Measurements from ENCODE around the gene SHH.

Gene SHH

DNA sequence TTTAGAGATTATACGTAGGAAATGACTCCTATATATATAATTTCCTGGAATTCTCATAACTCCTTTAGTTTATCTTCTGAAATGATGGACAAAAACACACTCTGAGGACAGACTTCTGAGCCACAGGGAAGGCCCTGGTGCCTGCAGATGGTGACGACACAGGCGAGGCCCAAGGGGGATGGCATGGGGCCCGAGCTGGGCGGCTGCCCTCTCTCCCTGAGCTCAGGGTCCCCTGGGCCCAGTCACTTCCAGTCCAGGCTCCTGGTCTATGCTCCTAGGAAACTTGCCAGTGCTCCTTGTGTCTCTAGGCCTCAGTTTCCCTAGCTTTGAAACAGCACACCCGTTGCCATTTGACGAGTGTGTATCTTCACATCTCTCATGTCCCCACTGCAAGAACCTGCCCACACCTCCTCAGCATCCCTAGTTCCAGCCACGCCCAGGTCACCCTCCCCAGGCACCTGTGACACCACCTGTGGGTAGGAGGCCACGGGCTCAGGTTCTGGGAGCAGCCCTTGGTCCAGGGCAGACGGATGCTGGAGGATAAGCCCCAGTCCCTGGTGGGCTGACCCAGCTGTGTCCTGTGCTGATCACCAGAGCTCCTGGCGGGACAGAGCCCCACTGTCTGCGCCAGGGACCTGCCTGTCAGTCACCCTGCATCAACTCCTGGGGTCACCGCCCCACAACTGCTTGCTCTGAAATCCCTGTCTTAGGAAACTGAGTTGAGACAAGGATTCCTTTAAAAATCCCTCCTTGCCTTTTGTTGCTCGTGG lies 23.4 kb upstream of the SHH start:
- TF ChIP-seq POLR2A (IDR thresholded peaks at IDR 0.05; ENCODE audit: low read depth, low read length) = no peak
- FAIRE-seq = no peak
- DNase-seq (ENCODE audit: insufficient read length, low spot score) = no peak

DNA sequence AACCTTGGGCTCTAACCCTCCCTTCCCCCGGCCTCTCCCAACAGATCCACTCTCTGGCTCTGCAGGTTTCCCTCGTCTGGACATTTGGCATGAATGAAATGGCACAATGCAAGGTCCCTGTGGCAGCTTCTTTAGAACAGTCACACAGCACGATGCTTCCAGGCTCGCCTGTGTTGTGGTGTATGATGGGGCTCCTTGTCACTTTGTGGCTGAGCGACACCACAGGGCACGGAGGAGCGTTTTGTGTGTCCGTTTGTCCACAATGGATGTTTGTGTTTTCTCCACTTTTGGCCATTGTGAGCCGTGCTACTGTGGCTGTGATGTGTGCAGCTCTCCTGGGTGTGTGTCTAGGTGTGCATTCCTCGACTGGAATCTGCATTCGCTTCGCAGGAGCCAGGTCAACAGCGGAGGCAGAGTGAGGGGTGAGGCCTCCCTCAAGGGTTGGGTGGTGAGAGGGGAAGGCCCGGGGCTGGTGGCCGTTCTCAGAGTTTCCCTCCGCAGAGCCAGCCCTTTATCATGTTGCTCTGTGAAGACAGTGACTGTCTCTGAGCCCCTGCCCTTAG lies 22.3 kb upstream of the SHH start:
- DNase-seq (ENCODE audit: insufficient read length, low spot score) = no peak
- no peak for TF ChIP-seq POLR2A (IDR thresholded peaks at IDR 0.05; ENCODE audit: low read depth, low read length)
- FAIRE-seq = no peak

DNA sequence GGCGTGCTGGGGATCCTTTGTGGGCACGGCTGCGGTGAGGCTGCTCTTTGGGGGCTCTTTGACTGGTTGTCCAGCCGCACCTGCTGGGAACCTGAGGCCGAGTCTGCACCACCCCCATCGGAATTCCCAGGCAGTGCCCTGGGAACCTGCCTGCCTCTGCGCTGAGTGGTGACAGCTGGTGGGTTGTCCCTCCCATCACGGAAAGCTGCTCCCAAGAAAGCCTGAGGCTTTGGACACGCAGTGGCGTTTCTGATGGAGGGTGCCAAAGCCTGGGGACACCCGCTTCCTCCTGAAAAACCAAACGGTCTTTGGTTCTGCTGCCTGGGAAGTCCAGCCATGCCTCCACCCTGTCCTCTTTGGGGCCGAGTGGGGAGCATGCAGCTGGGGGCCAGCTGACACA lies 21.4 kb upstream of the SHH start:
- no peak for TF ChIP-seq POLR2A (IDR thresholded peaks at IDR 0.05; ENCODE audit: low read depth, low read length)
- no peak for DNase-seq (ENCODE audit: insufficient read length, low spot score)
- FAIRE-seq = no peak

DNA sequence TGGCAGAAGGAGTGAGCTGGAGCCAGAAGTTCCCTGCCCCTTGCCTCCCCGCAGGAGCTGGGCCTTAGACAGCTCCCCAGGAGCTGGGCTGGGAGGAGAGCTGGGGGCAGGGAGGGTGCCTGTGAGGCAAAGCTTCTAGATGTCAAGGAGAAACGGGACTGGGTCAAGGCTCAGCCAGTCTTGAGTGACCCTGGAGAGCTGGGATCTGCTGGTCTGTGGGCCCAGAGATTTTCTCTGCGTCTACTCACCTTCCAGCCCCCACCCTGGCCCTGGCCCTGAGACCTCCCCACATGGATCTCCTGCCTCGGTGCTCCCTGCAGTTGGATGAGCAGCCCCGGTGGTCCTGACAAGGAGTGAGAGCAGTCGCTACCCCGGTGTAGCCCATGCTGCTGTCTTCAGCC lies 20.3 kb upstream of the SHH start:
- FAIRE-seq (no peak), DNase-seq (ENCODE audit: insufficient read length, low spot score) (no peak)
- TF ChIP-seq POLR2A (IDR thresholded peaks at IDR 0.05; ENCODE audit: low read depth, low read length) = no peak

DNA sequence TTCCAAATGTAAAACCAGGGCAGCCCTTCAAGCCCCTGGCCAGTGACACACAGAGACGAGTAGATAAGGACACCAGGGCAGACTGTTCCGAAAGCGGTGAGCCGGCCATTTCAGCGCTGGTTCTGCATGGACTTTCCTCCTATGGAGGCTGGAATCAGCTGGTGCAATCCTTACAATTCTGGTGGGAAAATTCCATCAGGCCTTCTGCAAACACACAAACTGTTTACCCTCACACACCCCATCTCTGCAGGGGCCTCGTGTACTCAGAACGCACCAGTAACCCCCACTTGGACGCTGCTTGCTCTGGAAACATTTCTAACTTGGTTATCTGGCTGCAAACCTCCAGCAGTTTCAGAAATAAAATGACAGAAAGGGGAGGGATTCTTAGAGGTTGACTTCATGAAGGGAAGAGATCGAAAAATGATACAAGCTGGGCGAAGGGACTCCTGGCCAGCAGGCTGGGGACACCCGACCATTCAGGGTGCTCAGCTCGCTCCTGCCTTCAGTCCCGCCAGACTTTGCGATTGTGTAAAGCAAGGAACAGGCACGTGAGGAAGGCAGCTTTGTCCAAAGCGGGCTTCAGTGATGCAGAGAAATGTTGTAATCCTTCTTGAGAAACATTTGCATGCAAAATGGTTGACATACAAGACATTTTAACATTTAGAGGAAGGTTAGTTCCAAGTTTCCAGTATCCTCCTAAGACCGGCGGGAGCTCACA lies 19.7 kb upstream of the SHH start:
- no peak for TF ChIP-seq POLR2A (IDR thresholded peaks at IDR 0.05; ENCODE audit: low read depth, low read length)
- no peak for DNase-seq (ENCODE audit: insufficient read length, low spot score)
- no peak for FAIRE-seq

DNA sequence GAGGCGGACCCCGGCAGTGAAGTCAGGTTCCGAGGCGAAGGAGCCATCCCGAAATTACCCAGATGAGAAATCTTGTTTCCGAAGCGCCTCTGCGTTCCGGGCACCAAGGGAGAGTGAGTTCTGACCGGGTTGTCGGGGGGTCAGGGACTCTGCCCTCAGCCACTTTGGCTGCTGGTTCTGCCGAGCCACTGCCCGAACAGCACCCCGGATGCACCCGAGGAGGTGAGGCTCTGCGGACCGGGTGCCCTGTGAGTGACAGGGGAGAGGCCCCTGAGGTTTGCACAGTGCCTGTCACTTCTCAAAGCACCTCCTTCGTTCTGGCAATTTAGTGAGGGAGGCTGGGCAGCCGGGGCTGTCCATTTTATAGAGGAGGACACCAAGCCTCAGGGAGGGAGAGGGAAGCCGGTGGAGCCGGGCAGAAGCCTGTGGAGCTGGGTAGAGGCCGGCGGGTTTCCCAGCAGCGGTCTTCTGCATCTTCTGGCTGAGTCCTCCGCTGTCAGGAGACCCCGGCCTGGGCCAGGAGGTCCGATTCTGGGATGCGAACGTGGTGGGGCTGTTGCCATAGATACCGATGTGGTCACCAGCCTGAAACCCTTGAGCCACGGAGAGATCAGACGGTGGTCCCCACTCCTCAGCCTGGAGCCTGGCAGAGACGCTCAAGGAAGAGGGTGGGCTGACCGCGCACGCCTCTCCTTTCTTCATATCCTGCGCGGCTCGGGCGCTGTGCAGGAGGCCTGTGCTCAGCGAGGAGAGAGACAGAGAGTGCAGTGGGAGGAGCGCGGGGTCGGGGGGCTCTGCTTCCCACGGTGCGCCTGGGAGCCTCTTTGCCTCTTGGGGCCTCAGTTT lies 18.9 kb upstream of the SHH start:
- no peak for TF ChIP-seq POLR2A (IDR thresholded peaks at IDR 0.05; ENCODE audit: low read depth, low read length)
- FAIRE-seq = no peak

DNA sequence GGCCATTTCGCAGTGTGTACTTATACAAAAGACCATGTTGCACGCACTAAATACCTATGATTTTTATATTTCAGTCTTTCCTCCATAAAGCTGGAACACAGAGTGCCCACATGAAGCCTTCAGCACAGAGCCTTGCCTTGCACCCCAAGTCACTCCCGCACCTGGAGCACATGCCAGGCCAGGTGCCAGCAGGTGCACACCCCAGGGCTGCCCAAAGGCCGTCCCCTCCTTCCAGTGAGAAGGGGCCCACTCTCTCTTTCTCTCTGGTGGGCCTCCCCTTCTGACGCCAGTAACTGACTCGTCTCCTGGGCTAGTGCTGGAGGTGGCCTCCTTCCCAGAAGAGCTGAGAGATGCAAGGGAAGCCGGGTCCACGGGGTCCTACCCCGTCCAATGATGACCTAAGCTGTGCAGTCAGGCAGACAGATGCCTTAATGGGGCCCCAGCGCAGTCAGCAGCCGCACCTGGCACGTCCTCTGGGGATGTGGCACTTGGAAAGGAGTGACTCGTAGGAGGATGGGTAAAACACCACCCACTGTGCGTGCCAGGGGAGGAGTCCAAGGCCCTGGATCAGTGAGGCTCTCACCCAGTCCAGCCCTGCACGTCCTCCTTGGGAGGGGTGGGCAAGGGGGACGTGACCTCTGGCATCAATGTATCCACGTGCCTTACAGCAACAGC lies 17.7 kb upstream of the SHH start:
- no peak for TF ChIP-seq POLR2A (IDR thresholded peaks at IDR 0.05; ENCODE audit: low read depth, low read length)
- DNase-seq (ENCODE audit: insufficient read length, low spot score) (no peak), FAIRE-seq (no peak)

More for the DNA sequence above, 18.9 kb upstream of the SHH start:
- DNase-seq (ENCODE audit: insufficient read length, low spot score) = no peak

DNA sequence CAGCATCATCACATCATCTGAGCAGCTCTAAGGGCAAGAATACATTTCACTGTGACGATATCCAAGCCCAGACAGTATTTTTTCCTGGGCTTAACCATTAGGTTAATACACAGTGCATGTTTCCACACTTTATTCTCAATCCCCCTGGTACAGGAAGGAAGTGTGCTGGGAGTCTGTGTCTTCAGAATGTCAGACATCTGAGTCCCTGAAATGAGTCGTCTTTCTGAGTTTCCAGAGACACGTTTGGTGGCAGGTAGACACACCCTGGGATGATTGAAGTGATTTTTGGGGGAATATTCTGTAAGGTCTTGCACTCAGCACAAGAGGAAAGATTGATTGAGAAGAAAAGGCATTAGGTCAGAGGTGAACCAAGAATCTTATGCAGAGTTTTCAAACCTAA lies 13.1 kb upstream of the SHH start:
- TF ChIP-seq POLR2A (IDR thresholded peaks at IDR 0.05; ENCODE audit: low read depth, low read length) = no peak
- DNase-seq (ENCODE audit: insufficient read length, low spot score) (no peak), FAIRE-seq (no peak)

DNA sequence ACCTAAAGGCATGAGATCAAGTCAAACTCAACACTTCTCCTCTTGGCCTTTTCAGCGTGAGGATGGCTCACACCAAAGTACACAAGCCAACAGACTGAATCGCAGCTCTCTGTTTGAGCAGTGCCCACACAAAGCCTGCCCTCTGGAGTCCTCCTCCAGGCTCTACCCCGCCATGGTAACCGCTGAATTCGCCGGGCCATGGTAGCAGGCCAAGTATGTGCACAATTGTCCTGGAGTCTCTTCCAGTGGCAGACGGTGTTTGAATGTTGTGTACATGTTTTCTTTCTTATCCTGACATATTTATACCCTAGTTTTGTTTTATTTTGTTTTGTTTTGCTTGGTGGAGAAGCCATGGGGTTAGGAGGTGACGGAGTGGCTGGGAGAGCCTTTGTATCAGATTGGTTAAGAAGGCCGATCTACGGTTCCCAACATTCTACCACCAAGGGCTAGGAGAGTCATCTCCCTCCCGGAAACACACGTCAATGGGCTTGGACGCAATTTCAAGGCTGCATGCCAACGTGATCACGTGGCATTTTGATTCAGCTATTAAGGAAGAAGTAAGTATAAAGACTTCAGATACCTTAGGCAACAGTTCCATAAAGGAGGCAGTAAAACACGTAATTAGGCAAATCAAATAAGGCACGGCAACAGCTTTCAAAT lies 12.1 kb upstream of the SHH start:
- no peak for FAIRE-seq
- TF ChIP-seq POLR2A (IDR thresholded peaks at IDR 0.05; ENCODE audit: low read depth, low read length) = no peak
- DNase-seq (ENCODE audit: insufficient read length, low spot score) = no peak

DNA sequence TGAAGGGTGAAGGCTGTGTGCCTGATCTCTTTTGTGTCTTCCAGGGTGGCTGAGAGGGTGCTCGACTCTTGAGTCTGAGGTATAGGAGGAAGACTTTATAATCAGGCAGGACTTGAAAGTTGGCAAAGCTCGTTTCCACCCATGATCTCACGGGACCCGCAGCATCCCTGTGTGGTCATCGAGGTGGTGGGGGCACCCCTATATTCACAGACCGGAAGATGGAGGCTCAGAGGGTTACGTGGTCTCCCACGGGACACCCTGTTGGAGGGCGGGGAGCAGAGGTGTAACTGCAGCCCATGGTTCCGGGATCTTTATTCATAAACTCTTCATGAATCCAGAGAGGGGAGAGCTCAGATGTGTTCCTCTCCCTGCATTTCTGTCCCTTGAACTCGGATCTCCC lies 9.6 kb upstream of the SHH start:
- FAIRE-seq (no peak), DNase-seq (ENCODE audit: insufficient read length, low spot score) (no peak)
- no peak for TF ChIP-seq POLR2A (IDR thresholded peaks at IDR 0.05; ENCODE audit: low read depth, low read length)

DNA sequence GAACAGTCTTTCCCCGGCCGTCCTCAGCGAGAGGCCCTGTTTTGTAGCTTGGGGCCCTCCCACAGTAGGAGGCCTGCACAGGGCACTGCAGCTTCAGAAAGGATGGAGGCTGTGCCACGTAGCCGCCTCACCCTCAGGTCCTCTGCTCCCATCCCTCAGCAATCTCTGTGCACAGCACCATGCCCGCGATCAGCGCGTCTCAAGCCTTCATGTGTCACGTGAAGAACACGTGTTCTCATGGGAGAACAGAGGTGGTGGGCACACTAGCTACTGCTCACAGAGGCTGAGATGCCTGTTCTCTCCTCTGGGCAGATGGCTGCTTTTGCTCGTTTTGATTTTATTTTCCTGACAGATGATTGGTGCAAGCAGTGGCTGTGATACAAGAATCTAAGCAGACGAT lies 8.5 kb upstream of the SHH start:
- DNase-seq (ENCODE audit: insufficient read length, low spot score) = no peak
- no peak for FAIRE-seq
- no peak for TF ChIP-seq POLR2A (IDR thresholded peaks at IDR 0.05; ENCODE audit: low read depth, low read length)

DNA sequence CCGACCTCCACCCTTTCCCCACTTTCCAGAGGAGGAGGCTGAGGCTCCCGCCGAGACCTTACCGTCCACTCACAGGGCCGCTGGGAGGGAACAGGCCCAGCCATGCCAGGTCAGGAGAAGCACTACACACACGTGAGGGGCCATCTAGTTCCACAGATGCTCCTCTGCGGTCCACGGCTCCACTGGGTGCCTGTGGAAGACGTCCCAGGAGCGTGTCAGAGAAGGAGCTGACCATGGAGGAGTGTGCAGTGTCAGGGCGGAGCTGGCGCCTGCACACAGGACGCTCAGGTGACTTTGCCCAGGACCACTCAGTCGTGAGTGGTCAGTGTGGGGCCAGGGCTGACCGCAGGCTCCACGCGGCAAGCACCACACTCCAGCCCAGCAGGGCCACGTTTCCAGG lies 8.0 kb upstream of the SHH start:
- TF ChIP-seq POLR2A (IDR thresholded peaks at IDR 0.05; ENCODE audit: low read depth, low read length) = no peak
- no peak for DNase-seq (ENCODE audit: insufficient read length, low spot score)
- no peak for FAIRE-seq

DNA sequence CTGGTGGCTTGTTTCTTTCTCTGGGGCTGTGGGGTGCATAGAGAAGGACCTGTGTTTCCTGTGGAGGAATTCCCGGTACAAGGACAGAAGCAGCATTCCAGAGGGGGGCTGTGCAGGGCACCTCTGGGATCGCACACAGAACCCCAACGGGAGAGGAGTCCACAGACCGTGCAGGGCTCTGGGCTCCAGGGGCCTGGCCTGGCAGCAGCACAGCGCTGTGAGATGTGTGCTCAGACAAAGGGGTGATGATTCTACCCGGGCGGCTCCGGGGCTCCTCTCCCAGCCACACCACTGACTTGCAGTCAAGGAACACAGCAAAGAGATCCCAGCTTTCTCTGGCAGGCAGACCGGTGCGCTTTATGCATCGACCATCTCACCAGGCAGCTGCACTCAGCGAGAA lies 6.9 kb upstream of the SHH start:
- DNase-seq (ENCODE audit: insufficient read length, low spot score) = no peak
- FAIRE-seq = no peak
- no peak for TF ChIP-seq POLR2A (IDR thresholded peaks at IDR 0.05; ENCODE audit: low read depth, low read length)

All from H54 (cell line).